Measurements from ENCODE around the gene FFAR1.

Gene FFAR1

DNA sequence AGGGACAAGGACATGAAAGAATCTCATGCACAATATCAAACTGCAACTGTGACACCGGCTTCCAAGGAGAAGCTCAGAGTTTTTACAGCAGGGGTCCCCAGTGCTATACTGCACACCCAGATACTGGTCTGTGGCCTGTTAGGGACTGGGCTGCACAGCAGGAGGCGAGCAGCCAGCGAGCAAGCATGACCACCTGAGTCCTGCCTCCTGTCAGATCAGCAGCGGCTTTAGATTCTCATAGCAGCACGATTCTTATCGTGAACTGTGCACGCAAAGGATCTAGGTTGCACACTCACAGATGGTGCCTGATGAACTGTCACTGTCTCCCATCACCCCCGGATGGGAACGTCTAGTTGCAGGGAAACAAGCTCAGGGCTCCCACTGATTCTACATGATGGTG lies 31.8 kb upstream of the FFAR1 start:
- TF ChIP-seq, protein P1, sequence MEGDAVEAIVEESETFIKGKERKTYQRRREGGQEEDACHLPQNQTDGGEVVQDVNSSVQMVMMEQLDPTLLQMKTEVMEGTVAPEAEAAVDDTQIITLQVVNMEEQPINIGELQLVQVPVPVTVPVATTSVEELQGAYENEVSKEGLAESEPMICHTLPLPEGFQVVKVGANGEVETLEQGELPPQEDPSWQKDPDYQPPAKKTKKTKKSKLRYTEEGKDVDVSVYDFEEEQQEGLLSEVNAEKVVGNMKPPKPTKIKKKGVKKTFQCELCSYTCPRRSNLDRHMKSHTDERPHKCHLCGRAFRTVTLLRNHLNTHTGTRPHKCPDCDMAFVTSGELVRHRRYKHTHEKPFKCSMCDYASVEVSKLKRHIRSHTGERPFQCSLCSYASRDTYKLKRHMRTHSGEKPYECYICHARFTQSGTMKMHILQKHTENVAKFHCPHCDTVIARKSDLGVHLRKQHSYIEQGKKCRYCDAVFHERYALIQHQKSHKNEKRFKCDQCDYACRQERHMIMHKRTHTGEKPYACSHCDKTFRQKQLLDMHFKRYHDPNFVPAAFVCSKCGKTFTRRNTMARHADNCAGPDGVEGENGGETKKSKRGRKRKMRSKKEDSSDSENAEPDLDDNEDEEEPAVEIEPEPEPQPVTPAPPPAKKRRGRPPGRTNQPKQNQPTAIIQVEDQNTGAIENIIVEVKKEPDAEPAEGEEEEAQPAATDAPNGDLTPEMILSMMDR (IDR thresholded peaks at IDR 0.05; ENCODE audit: extremely low read depth, missing control alignments), result no peak
- DNase-seq (ENCODE audit: low spot score), result no peak

DNA sequence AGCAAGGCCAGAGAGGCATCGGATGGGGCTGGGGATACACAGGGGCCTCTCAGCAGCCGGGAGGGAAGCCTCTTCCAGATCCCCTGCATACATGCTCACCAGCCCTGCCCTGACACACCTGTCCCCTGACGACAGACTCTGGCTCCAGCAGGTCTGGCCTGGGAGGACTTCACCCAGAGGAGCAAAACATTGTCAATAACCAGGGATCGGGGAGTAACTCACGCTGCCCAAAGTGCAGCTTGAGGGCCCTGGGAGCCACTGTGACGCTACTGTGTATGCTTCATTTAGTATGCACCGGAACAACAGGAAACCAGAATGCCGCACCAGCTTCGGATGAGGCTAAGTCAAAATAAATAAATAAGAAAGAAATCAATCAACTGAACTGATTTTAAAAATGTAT lies 31.1 kb upstream of the FFAR1 start:
- no peak for DNase-seq (ENCODE audit: low spot score)
- TF ChIP-seq, protein P1 (IDR thresholded peaks at IDR 0.05; ENCODE audit: extremely low read depth, missing control alignments), result no peak

DNA sequence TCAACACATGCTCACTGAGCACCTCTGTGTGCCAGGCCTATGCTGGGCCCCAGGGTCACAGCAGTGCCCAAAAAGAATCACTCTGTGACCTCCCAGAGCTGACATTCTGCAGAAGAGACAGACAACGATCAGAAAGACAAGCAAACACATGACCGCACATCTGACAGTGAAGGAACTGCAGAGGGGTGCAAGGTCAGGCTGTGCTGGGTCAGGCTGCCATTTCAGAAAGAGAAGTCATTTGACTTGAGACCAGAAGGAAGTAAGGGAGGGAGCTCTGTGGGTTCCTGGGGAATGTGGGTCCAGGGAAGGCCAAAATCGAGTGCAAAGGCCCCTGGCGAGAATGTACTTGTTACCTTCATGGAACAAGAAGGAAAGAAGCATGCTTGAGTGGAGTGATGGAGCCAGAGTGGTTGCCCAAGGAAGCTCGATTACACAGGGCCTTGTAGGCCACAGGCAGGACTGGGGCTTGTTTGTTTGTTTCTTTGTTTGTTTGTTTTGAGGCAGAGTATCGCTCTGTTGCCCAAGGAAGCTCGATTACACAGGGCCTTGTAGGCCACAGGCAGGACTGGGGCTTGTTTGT lies 30.1 kb upstream of the FFAR1 start:
- DNase-seq (ENCODE audit: low spot score), result no peak
- TF ChIP-seq, protein P1 (IDR thresholded peaks at IDR 0.05; ENCODE audit: extremely low read depth, missing control alignments), result no peak

DNA sequence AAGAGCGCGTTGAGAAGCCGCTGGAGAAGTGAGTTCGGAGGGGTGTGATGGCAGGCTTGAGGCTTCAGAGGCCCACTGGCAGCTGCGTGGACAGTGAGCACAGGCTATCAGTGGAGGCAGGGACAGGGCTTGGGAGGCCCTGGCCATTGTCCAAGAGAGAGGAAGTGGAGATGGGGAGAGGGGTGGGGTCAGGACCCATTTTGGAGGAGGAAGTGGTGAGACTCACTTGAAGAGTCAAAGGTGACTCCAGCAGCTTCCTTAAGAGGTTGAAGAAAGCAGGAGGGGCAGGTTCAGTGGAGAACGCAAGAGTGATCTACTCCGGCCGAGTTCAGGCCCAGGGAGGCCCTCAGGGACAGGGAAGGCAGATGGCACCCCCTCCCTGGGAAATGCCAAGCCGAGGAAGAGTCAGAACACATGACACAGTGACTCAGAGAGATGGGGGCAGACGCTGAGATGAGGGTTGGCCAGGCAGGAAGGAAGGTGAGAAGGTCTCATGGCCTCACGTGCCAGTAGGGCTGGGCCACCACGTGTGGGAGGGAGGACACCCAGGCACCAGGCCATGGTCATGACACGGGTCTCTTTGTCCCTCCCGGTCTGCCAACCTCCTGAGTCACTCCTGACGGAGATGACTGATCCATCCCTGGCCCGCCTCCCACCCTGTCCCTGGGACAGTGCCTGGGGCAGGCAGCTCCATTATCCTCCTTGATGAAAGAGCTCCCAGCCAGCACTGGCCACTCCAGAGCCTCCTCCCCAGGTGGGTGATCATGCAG lies 28.8 kb upstream of the FFAR1 start:
- TF ChIP-seq, protein P1 (IDR thresholded peaks at IDR 0.05; ENCODE audit: extremely low read depth, missing control alignments), result no peak
- DNase-seq (ENCODE audit: low spot score), result no peak

DNA sequence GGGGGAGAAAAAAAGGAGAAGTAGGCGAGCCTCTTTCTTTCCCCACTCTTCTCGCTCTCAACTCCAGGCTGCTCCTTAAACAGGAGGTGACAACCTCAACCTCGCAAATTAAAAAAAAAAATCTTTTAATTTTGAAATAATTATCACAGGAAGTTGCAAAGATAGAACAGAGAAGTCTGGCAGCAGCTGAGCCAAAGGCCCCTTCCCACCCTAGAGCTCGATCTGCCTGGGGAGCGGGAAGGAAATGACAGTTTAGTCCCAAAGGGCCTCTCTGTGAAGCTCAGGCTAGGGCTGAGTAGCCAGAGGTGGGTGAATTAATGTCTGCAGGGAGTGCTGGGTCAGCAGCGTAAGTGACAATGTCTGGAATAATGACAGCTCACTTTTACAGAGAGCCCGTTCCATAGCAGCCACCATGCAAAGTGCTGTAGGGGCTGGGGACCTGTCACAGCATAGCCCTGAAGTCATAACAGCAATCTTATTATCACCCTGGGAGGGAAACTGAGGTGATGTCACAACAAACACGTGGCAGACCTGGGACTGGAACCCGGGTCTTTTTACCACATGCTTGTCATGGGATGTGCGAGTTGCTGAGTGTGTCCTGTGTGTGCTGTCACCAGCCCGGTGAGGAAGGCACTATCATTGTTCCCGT lies 27.5 kb upstream of the FFAR1 start:
- TF ChIP-seq, protein P1 (IDR thresholded peaks at IDR 0.05; ENCODE audit: extremely low read depth, missing control alignments), result no peak
- DNase-seq (ENCODE audit: low spot score), result no peak

DNA sequence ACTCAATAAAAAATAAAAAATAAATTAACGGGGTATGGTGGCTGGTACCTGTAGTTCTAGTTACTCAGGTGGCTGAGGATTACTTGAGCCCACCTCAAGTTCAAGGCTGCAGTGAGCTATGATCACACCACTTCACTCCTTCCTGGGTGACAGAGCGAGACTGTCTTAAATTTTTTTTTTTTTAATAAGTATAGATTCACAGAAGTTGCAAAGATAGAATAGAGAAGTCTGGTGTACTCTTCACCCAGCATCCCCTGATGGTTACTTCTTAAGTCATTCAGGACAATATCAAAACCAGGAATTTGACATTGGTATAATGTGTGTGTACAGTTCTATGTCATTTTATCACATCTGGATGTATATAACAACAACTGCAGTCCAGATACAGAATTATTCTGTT lies 26.4 kb upstream of the FFAR1 start:
- TF ChIP-seq, protein P1 (IDR thresholded peaks at IDR 0.05; ENCODE audit: extremely low read depth, missing control alignments), result no peak
- DNase-seq (ENCODE audit: low spot score), result no peak

DNA sequence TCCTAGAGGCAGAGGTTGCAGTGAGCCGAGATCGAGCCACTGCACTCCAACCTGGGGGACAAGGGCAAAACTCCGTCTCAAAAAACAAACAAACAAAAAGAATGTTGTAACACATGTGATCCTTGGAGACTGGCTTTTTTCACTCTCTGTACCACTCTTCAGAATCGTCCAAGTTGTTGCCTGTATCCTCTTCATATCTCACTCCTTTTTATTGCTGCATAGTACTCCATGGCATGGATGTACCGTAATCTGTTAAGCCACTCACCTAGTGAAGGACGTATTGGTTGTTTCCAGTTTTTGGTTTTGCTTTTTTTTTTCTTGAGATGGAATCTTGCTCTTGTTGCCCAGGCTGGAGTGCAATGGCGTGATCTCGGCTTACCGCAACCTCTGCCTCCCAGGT lies 25.7 kb upstream of the FFAR1 start:
- TF ChIP-seq, protein P1 (IDR thresholded peaks at IDR 0.05; ENCODE audit: extremely low read depth, missing control alignments), result no peak
- DNase-seq (ENCODE audit: low spot score), result no peak

Measured in GM20000 (cell line).